Ishikawa (cell line): ENCODE data around the gene NOS1AP.

Experiments
- EP300 ChIP-seq: IDR thresholded peaks from 2 replicates; pipeline ENCODE4 v1.6.1; 2012; ENCODE audit warnings: borderline replicate concordance
- FOXM1 ChIP-seq: IDR thresholded peaks from 2 replicates; pipeline ENCODE4 v1.6.1; 2012; ENCODE audit warnings: low read depth, borderline replicate concordance
- RAD21 ChIP-seq: IDR thresholded peaks from 2 replicates; pipeline ENCODE4 v1.6.1; 2012; ENCODE audit warnings: low read depth
- REST ChIP-seq: IDR thresholded peaks from 2 replicates; pipeline ENCODE4 v1.6.1; 2012; ENCODE audit warnings: low read depth, mild to moderate bottlenecking
- TCF12 ChIP-seq: IDR thresholded peaks from 2 replicates; pipeline ENCODE4 v1.6.1; 2012; ENCODE audit warnings: low read depth
- YY1 ChIP-seq: IDR thresholded peaks from 2 replicates; pipeline ENCODE4 v1.6.1; 2012; ENCODE audit warnings: low read depth
- ZBTB7A ChIP-seq: IDR thresholded peaks from 2 replicates; pipeline ENCODE4 v1.6.1; 2012; ENCODE audit warnings: low read depth
- TF ChIP-seq, protein P1 (sequence below): IDR thresholded peaks from 2 replicates; pipeline ENCODE4 v1.6.1; 2012

GRCh38 chr1:162212713-162213112 lies 143.2 kb downstream of the NOS1AP start:
- no peak for TF ChIP-seq FOXM1
- TF ChIP-seq YY1, result no peak
- TF ChIP-seq ZBTB7A, result no peak
- TF ChIP-seq EP300, result no peak
- no peak for TF ChIP-seq REST
- TF ChIP-seq, protein P1, sequence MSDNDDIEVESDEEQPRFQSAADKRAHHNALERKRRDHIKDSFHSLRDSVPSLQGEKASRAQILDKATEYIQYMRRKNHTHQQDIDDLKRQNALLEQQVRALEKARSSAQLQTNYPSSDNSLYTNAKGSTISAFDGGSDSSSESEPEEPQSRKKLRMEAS, result no peak
- no peak for TF ChIP-seq RAD21
- no peak for TF ChIP-seq TCF12
